ENCODE measurements around the gene UGT3A1. TPM values are rescaled to one million over a fixed set of nuclear protein-coding genes. Genes with fewer than 3 reads are reported as not detected.

Gene UGT3A1
- total RNA-seq, 1 donor from 2014 or later: not detected

DNA sequence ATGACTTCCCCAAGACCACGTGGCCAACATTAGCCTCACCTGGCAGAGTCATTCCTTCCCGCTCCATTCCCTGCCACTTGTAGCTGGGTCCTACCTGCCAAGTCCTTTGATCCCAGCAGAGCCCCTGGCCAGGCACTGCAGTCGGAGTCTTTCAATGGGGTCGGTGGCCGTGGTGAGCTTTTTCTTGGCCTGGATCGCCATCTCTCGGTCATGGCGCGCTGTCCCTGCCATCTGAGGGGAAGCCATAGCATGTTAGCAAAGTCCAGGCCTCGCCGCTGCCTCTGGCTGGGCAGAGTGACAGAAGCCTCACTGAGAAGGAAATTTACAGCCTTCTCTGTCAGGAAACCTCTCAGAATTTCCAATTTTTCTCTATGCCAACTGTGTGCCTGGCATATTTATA lies 70.3 kb downstream of the UGT3A1 start:
- DNase-seq (ENCODE audit: extremely low spot score in 2 of 2): no peak
- Histone ChIP-seq H3K27me3 (no peaks in the 10 kb centered on the region), H3K36me3 (no peaks in the 10 kb centered on the region), H3K27ac (no peak overlapping the region), H3K9me3 (no peaks in the 10 kb centered on the region), H3K4me1 (peaks cover 8% of the 10 kb centered on the region), H3K4me3 (no peak overlapping the region)
- intact Hi-C loops (cut with DNase I): loop anchor here (10.0 kb wide), 1 partner anchor 146 kb away; no protein-coding TSS in a partner anchor
- TF ChIP-seq POLR2A (IDR thresholded peaks at IDR 0.05) (no peak), POLR2AphosphoS5 (IDR thresholded peaks at IDR 0.05; ENCODE audit: insufficient read depth in 1 of 2, low read depth in 1 of 2) (no peak)
- TF ChIP-seq, protein P1, sequence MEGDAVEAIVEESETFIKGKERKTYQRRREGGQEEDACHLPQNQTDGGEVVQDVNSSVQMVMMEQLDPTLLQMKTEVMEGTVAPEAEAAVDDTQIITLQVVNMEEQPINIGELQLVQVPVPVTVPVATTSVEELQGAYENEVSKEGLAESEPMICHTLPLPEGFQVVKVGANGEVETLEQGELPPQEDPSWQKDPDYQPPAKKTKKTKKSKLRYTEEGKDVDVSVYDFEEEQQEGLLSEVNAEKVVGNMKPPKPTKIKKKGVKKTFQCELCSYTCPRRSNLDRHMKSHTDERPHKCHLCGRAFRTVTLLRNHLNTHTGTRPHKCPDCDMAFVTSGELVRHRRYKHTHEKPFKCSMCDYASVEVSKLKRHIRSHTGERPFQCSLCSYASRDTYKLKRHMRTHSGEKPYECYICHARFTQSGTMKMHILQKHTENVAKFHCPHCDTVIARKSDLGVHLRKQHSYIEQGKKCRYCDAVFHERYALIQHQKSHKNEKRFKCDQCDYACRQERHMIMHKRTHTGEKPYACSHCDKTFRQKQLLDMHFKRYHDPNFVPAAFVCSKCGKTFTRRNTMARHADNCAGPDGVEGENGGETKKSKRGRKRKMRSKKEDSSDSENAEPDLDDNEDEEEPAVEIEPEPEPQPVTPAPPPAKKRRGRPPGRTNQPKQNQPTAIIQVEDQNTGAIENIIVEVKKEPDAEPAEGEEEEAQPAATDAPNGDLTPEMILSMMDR (IDR thresholded peaks at IDR 0.05): no peak

DNA sequence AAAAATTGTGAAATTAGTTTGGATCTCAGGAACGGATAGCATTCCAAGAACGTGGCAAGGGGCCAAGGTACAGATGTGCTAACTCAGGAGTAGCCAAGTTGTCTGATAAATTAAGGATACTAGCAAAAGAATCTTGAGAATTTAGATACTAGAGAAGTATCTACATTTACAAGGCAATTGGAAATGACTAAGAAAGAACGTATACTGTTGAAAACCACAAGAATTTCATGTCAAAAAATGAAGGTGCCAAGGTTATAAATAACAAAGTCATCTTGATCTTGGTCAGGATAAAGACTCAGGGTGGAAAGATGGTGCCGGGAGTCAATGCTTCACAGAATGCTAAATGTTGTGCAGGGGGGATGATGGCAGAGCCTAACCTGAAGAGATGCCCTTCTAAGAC lies 72.0 kb downstream of the UGT3A1 start:
- Histone ChIP-seq H3K9me3 (no peaks in the 10 kb centered on the region), H3K4me3 (no peak overlapping the region), H3K27me3 (no peaks in the 10 kb centered on the region), H3K36me3 (no peaks in the 10 kb centered on the region), H3K4me1 (peaks cover 3% of the 10 kb centered on the region), H3K27ac (no peak overlapping the region)
- intact Hi-C loops (cut with DNase I): no loop called here
- no peak for TF ChIP-seq POLR2AphosphoS5 (IDR thresholded peaks at IDR 0.05; ENCODE audit: insufficient read depth in 1 of 2, low read depth in 1 of 2)
- TF ChIP-seq, protein P1 (IDR thresholded peaks at IDR 0.05): no peak
- no peak for TF ChIP-seq POLR2A (IDR thresholded peaks at IDR 0.05)
- DNase-seq (ENCODE audit: extremely low spot score in 2 of 2): no peak

DNA sequence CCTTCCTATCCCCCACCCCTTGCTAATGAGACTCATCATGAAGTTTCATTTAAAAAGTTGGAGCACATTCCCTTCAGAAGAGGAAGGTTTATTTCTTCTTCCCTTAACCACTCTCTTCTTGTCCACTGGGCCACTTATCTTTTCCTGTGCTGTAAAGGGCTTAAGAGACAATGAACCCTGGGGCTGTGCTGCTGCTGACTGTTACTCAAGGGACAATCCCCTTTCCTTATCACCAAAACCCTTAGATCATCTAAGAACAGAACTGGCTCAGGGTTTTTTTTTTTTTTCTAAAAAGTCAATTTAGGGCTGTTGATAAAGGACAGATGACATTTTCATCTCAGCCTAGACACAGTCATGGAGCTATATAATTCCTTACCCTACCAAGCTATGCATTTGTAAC lies 82.4 kb downstream of the UGT3A1 start:
- no peaks in the 10 kb centered on the region for H3K36me3 ChIP-seq
- intact Hi-C loops (cut with DNase I): no loop called here
- no peak overlapping the region for H3K27ac ChIP-seq
- H3K9me3 ChIP-seq: no peaks in the 10 kb centered on the region
- no peak for TF ChIP-seq POLR2AphosphoS5 (IDR thresholded peaks at IDR 0.05; ENCODE audit: insufficient read depth in 1 of 2, low read depth in 1 of 2)
- TF ChIP-seq, protein P1 (IDR thresholded peaks at IDR 0.05): no peak
- no peak for TF ChIP-seq POLR2A (IDR thresholded peaks at IDR 0.05)
- H3K27me3 ChIP-seq: no peaks in the 10 kb centered on the region
- no peak for DNase-seq (ENCODE audit: extremely low spot score in 2 of 2)
- H3K4me3 ChIP-seq: no peak overlapping the region
- H3K4me1 ChIP-seq: no peaks in the 10 kb centered on the region

DNA sequence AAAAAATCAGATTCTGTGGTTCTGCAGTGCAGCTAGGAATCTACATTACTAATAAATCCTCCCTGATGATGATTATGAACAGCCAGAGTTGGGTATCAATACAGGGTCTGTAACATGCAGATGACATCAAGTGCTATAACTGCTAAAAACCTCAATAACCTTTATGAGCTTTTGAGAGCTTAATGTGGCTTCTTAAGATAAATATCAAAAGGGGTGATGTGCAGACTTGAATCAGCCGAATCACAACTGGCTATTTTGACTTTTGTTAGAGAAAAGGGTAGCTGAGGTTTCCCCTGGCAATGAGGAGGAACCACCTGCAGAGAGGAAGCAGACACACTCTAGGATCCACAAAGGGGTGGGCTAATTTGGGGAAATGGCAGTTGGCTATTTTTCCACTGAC lies 83.0 kb downstream of the UGT3A1 start:
- no peak for DNase-seq (ENCODE audit: extremely low spot score in 2 of 2)
- TF ChIP-seq, protein P1 (IDR thresholded peaks at IDR 0.05): no peak
- TF ChIP-seq POLR2A (IDR thresholded peaks at IDR 0.05): no peak
- no peak for TF ChIP-seq POLR2AphosphoS5 (IDR thresholded peaks at IDR 0.05; ENCODE audit: insufficient read depth in 1 of 2, low read depth in 1 of 2)

DNA sequence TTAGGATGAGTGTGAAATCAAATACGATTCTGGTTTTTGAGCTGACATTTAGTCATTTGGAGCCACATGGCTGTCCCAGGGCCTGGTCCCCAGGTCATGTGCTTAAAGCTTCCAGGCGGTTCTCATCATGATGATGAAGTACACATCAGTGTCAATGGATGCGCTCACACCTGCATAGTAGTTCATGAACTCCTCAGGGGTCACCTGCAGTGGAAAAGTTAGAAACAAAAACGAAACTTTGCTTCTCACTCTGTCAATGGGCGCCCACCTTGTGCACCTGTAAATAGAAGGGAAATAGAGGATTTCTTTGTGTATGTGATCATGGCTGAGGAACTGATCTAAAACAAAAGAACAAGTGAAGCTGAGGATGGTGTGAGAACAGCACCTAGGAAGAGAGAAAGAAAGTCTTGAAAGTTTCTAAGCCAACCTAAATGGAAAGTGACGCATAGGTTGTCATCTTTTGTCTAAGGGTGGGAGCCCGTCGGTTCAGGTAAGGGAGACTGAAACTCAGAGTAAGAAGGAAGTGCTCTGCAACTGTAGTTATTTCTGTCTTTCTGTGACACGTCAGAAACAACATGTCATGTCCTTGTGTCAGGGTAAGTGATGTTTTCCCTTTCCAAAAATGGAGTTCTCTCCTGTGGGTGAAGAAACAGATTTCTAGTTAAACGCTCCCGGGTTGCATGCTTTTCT lies 86.6 kb downstream of the UGT3A1 start:
- H3K36me3 ChIP-seq: no peaks in the 10 kb centered on the region
- TF ChIP-seq POLR2AphosphoS5 (IDR thresholded peaks at IDR 0.05; ENCODE audit: insufficient read depth in 1 of 2, low read depth in 1 of 2) (no peak), POLR2A (IDR thresholded peaks at IDR 0.05) (no peak)
- TF ChIP-seq, protein P1 (IDR thresholded peaks at IDR 0.05): no peak

More for the DNA sequence above, 83.0 kb downstream of the UGT3A1 start:
- no peaks in the 10 kb centered on the region for H3K36me3 ChIP-seq
- H3K27me3 ChIP-seq: no peaks in the 10 kb centered on the region
- no peaks in the 10 kb centered on the region for H3K9me3 ChIP-seq
- intact Hi-C loops (cut with DNase I): no loop called here
- no peaks in the 10 kb centered on the region for H3K4me1 ChIP-seq
- no peak overlapping the region for H3K4me3 ChIP-seq
- H3K27ac ChIP-seq: no peak overlapping the region

More for the DNA sequence above, 86.6 kb downstream of the UGT3A1 start:
- no peaks in the 10 kb centered on the region for H3K27me3 ChIP-seq
- no peaks in the 10 kb centered on the region for H3K4me1 ChIP-seq
- no peak overlapping the region for H3K27ac ChIP-seq
- no peaks in the 10 kb centered on the region for H3K9me3 ChIP-seq
- intact Hi-C loops (cut with DNase I): no loop called here
- DNase-seq (ENCODE audit: extremely low spot score in 2 of 2): no peak
- H3K4me3 ChIP-seq: no peak overlapping the region

Data from vagina (tissue), 2 donors.